Vagina (tissue), 2 donors: Measurements from ENCODE around the gene EFNA3. TPM values are rescaled to one million over a fixed set of nuclear protein-coding genes. Genes with fewer than 3 reads are reported as not detected.

Experiments
- DNase-seq, 2 donors: peaks; one replicate each; pipeline ENCODE4 v3.0.0-alpha.2; 2017; ENCODE audit errors: extremely low spot score in 2 of 2
- H3K27ac ChIP-seq: fragments of 200-600 bp; sonication (generic); one replicate; pipeline ENCODE4 v1.5.1; 2019
- H3K27me3 ChIP-seq: fragments of 200-600 bp; sonication (generic); one replicate; pipeline ENCODE4 v1.5.1; 2019
- H3K36me3 ChIP-seq, 2 donors: fragments of 200-600 bp; sonication (generic); one replicate each; pipeline ENCODE4 v1.5.1; 2017 to 2019
- H3K4me1 ChIP-seq: fragments of 200-600 bp; sonication (generic); one replicate; pipeline ENCODE4 v1.5.1; 2019
- H3K4me3 ChIP-seq, 2 donors: fragments of 200-600 bp; sonication (generic); 1 replicate in 1 of 2; 2 replicates in 1 of 2; pipeline ENCODE4 v1.5.1; 2016 to 2019
- H3K9me3 ChIP-seq: fragments of 200-600 bp; sonication (generic); one replicate; pipeline ENCODE4 v1.5.1; 2019
- POLR2A ChIP-seq, 2 donors: fragments of 450-650 bp; IDR thresholded peaks; one replicate each; pipeline ENCODE4 v1.6.1; 2017; ENCODE audit warnings: antibody characterized with exemption in 2 of 2, mild to moderate bottlenecking in 2 of 2, moderate library complexity in 2 of 2
- POLR2AphosphoS5 ChIP-seq, 2 donors: sonication (generic); formaldehyde crosslinking; IDR thresholded peaks; one replicate each; pipeline ENCODE4 v1.9.0; 2017; ENCODE audit warnings: antibody characterized with exemption in 2 of 2, mild to moderate bottlenecking in 2 of 2, low read depth in 1 of 2; ENCODE audit not compliant: insufficient read depth in 1 of 2
- intact Hi-C: fragments of 100-400 bp; cut with DNase I; formaldehyde crosslinking; loops from one replicate; pipeline ENCODE4 v1.15.1; 2023
- total RNA-seq: library from RNA; depleted of rRNA; stranded (reverse); fragments of >200 nt; gene quantifications from one replicate; pipeline ENCODE4 v1.2.3, GENCODE V29; 2016
- TF ChIP-seq, protein P1 (sequence below), 3 experiments: fragments of 450-650 bp in 2 of 3; fragments of 200-600 bp in 1 of 3; sonication (generic) in 1 of 3; IDR thresholded peaks; one replicate each; pipeline ENCODE4 v1.5.1; 2017 to 2019; ENCODE audit warnings: antibody characterized with exemption in 3 of 3, mild to moderate bottlenecking in 2 of 3, moderate library complexity in 2 of 3

Gene EFNA3
- total RNA-seq, 1 donor from 2014 or later = 22.3 TPM

DNA sequence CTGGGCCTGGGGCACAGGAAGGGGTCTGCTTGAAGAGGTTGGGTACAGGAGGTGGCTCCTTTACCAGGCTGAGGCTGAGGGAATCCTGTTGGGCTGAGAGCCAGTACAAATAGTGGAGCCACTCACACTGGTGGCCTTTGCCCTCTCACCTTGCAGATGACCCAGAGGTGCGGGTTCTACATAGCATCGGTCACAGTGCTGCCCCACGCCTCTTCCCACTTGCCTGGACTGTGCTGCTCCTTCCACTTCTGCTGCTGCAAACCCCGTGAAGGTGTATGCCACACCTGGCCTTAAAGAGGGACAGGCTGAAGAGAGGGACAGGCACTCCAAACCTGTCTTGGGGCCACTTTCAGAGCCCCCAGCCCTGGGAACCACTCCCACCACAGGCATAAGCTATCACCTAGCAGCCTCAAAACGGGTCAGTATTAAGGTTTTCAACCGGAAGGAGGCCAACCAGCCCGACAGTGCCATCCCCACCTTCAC is 55.2 kb downstream of the EFNA3 start:
- intact Hi-C loops = loop anchor here (5.0 kb wide), 1 partner anchor 42 kb away; no protein-coding TSS in a partner anchor
- TF ChIP-seq, protein P1, sequence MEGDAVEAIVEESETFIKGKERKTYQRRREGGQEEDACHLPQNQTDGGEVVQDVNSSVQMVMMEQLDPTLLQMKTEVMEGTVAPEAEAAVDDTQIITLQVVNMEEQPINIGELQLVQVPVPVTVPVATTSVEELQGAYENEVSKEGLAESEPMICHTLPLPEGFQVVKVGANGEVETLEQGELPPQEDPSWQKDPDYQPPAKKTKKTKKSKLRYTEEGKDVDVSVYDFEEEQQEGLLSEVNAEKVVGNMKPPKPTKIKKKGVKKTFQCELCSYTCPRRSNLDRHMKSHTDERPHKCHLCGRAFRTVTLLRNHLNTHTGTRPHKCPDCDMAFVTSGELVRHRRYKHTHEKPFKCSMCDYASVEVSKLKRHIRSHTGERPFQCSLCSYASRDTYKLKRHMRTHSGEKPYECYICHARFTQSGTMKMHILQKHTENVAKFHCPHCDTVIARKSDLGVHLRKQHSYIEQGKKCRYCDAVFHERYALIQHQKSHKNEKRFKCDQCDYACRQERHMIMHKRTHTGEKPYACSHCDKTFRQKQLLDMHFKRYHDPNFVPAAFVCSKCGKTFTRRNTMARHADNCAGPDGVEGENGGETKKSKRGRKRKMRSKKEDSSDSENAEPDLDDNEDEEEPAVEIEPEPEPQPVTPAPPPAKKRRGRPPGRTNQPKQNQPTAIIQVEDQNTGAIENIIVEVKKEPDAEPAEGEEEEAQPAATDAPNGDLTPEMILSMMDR (IDR thresholded peaks at IDR 0.05) = no peak
- TF ChIP-seq POLR2AphosphoS5 (IDR thresholded peaks at IDR 0.05; ENCODE audit: insufficient read depth in 1 of 2, low read depth in 1 of 2) = no peak
- no peak for TF ChIP-seq POLR2A (IDR thresholded peaks at IDR 0.05)
- no peak for DNase-seq
- Histone ChIP-seq H3K27me3 (no peaks in the 10 kb centered on the region), H3K9me3 (no peaks in the 10 kb centered on the region), H3K36me3 (peaks cover 0 to 33% of the 10 kb centered on the region in 2 donors), H3K4me1 (peaks cover 82% of the 10 kb centered on the region), H3K27ac (peak overlapping the region; percentile 97), H3K4me3 (no peak overlapping the region)

GRCh38 chr1:155134322-155134721 is 55.7 kb downstream of the EFNA3 start:
- Histone ChIP-seq H3K4me3 (peak overlapping the region in 1 of 2 donors; percentile 90), H3K27ac (peak overlapping the region; percentile 97), H3K4me1 (peaks cover 82% of the 10 kb centered on the region), H3K9me3 (no peaks in the 10 kb centered on the region), H3K27me3 (no peaks in the 10 kb centered on the region), H3K36me3 (peaks cover 0 to 33% of the 10 kb centered on the region in 2 donors)
- TF ChIP-seq POLR2AphosphoS5 (IDR thresholded peaks at IDR 0.05; ENCODE audit: insufficient read depth in 1 of 2, low read depth in 1 of 2) = no peak
- no peak for TF ChIP-seq POLR2A (IDR thresholded peaks at IDR 0.05)
- TF ChIP-seq, protein P1 (IDR thresholded peaks at IDR 0.05) = no peak
- DNase-seq = no peak
- intact Hi-C loops = loop anchor here (5.0 kb wide), 1 partner anchor 42 kb away; no protein-coding TSS in a partner anchor

- intact Hi-C loops = loop anchor here (5.0 kb wide), 1 partner anchor 43 kb away; no protein-coding TSS in a partner anchor
- Histone ChIP-seq H3K27me3 (no peaks in the 10 kb centered on the region), H3K9me3 (no peaks in the 10 kb centered on the region), H3K27ac (peak overlapping the region; percentile 97), H3K36me3 (peaks cover 0 to 33% of the 10 kb centered on the region in 2 donors), H3K4me1 (peaks cover 82% of the 10 kb centered on the region), H3K4me3 (peak overlapping the region; percentile 57 to 90)
- TF ChIP-seq POLR2AphosphoS5 (IDR thresholded peaks at IDR 0.05; ENCODE audit: insufficient read depth in 1 of 2, low read depth in 1 of 2) = peak in 1 of 2 donors; percentile 88
- TF ChIP-seq, protein P1 (IDR thresholded peaks at IDR 0.05) = no peak
- DNase-seq = peak in 1 of 2 donors; percentile 97
These were observed 56.3 kb downstream of the EFNA3 start for GRCh38 chr1:155134880-155135414.

GRCh38 chr1:155135415-155136028 is 56.9 kb downstream of the EFNA3 start, which contains the start of gene SLC50A1:
Gene SLC50A1, plus strand, starts transcription at chr1:155135852. Its CDS starts 60 bp downstream, at chr1:155135912.
- H3K4me3 ChIP-seq = peak within 1 kb of the TSS; percentile 57 to 90
- H3K36me3 ChIP-seq = peaks cover 0 to 33% of the 10 kb centered on the region in 2 donors
- TF ChIP-seq POLR2AphosphoS5 (IDR thresholded peaks at IDR 0.05; ENCODE audit: insufficient read depth in 1 of 2, low read depth in 1 of 2) (peak in 1 of 2 donors; percentile 96), POLR2A (IDR thresholded peaks at IDR 0.05) (peak in 1 of 2 donors; percentile 92)
- TF ChIP-seq, protein P1 (IDR thresholded peaks at IDR 0.05) = peak in 1 of 3 experiments; percentile 70
- intact Hi-C loops = no loop called here
- peak in 1 of 2 donors; percentile 95 for DNase-seq
- no peaks in the 10 kb centered on the region for H3K27me3 ChIP-seq
- H3K4me1 ChIP-seq = peaks cover 78% of the 10 kb centered on the region
- no peaks in the 10 kb centered on the region for H3K9me3 ChIP-seq
- H3K27ac ChIP-seq = peak within 1 kb of the TSS; percentile 97
